ENCODE results near the gene WNK1. TPM values are rescaled to one million over a fixed set of nuclear protein-coding genes. Genes with fewer than 3 reads are reported as not detected.

WNK1 gene
- total RNA-seq, 4 donors from 2014 or later = 168 to 223 (median 204) TPM

GRCh38 chr12:793037-793436 is 40.7 kb downstream of the WNK1 start:
- in situ Hi-C loops (cut with MboI; ENCODE audit: low sequenced_read_pairs in 4 of 4) (no loop called here), intact Hi-C loops (cut with DNase I; ENCODE audit: low total_unique reads) (no loop called here)
- Histone ChIP-seq H3K4me1 (peaks cover 58 to 69% of the 10 kb centered on the region in 2 donors), H3K27ac (no peak overlapping the region), H3K9me3 (no peaks in the 10 kb centered on the region), H3K36me3 (no peaks in the 10 kb centered on the region), H3K27me3 (no peaks in the 10 kb centered on the region), H3K4me3 (no peak overlapping the region)
- no peak for TF ChIP-seq CTCF (IDR thresholded peaks at IDR 0.05 in 4 of 5, conservative IDR thresholded peaks at IDR 0.05 in 1 of 5)
- no peak for TF ChIP-seq POLR2A (IDR thresholded peaks at IDR 0.05)
- ATAC-seq (no peak), DNase-seq (no peak)

- in situ Hi-C loops (cut with MboI; ENCODE audit: low sequenced_read_pairs in 4 of 4) = no loop called here
- Histone ChIP-seq H3K36me3 (no peaks in the 10 kb centered on the region), H3K9me3 (no peaks in the 10 kb centered on the region), H3K4me3 (no peak overlapping the region), H3K27ac (no peak overlapping the region), H3K27me3 (no peaks in the 10 kb centered on the region), H3K4me1 (peaks cover 51 to 62% of the 10 kb centered on the region in 2 donors)
- ATAC-seq = no peak
- DNase-seq = no peak
- intact Hi-C loops (cut with DNase I; ENCODE audit: low total_unique reads) = loop anchor here (1.0 kb wide), 1 partner anchor 33 kb away; no protein-coding TSS in a partner anchor
- TF ChIP-seq CTCF (IDR thresholded peaks at IDR 0.05 in 4 of 5, conservative IDR thresholded peaks at IDR 0.05 in 1 of 5) (no peak), POLR2A (IDR thresholded peaks at IDR 0.05) (no peak)
These were observed 41.3 kb downstream of the WNK1 start for GRCh38 chr12:793711-794110.

- no peak overlapping the region for H3K4me3 ChIP-seq
- no peaks in the 10 kb centered on the region for H3K36me3 ChIP-seq
- H3K27ac ChIP-seq = no peak overlapping the region
- DNase-seq = no peak
- peaks cover 36 to 48% of the 10 kb centered on the region in 2 donors for H3K4me1 ChIP-seq
- H3K9me3 ChIP-seq = no peaks in the 10 kb centered on the region
- intact Hi-C loops (cut with DNase I; ENCODE audit: low total_unique reads) (no loop called here), in situ Hi-C loops (cut with MboI; ENCODE audit: low sequenced_read_pairs in 4 of 4) (no loop called here)
- no peaks in the 10 kb centered on the region for H3K27me3 ChIP-seq
- TF ChIP-seq POLR2A (IDR thresholded peaks at IDR 0.05) (no peak), CTCF (IDR thresholded peaks at IDR 0.05 in 4 of 5, conservative IDR thresholded peaks at IDR 0.05 in 1 of 5) (no peak)
- no peak for ATAC-seq
These were observed 42.9 kb downstream of the WNK1 start for GRCh38 chr12:795305-795704.

GRCh38 chr12:800401-800800 is 48.0 kb downstream of the WNK1 start:
- H3K9me3 ChIP-seq = no peaks in the 10 kb centered on the region
- H3K36me3 ChIP-seq = no peaks in the 10 kb centered on the region
- H3K4me1 ChIP-seq = peaks cover 48 to 58% of the 10 kb centered on the region in 2 donors
- no peak overlapping the region for H3K4me3 ChIP-seq
- no peaks in the 10 kb centered on the region for H3K27me3 ChIP-seq
- intact Hi-C loops (cut with DNase I; ENCODE audit: low total_unique reads) = no loop called here
- in situ Hi-C loops (cut with MboI; ENCODE audit: low sequenced_read_pairs in 4 of 4) = no loop called here
- H3K27ac ChIP-seq = no peak overlapping the region
- ATAC-seq = no peak
- no peak for DNase-seq
- TF ChIP-seq POLR2A (IDR thresholded peaks at IDR 0.05) (no peak), CTCF (IDR thresholded peaks at IDR 0.05 in 4 of 5, conservative IDR thresholded peaks at IDR 0.05 in 1 of 5) (no peak)

Measured in gastrocnemius medialis (tissue), 4 donors.